Progenitor cell of endocrine pancreas (in vitro differentiated cells): ENCODE measurements around the gene FNIP1. TPM values are rescaled to one million over a fixed set of nuclear protein-coding genes. Genes with fewer than 3 reads are reported as not detected.

Experiments used
- DNase-seq: peaks from one replicate; pipeline ENCODE4 v3.0.0; 2021; ENCODE audit warnings: low spot score; ENCODE audit not compliant: unreplicated experiment
- H3K27ac Mint-ChIP-seq: 2 replicates; pipeline ENCODE4 v1.8.0; 2021; ENCODE audit warnings: mild to moderate bottlenecking, moderate library complexity, mixed read lengths
- H3K27me3 Mint-ChIP-seq: 2 replicates; pipeline ENCODE4 v1.8.0; 2021; ENCODE audit warnings: mixed read lengths
- H3K36me3 Mint-ChIP-seq: 2 replicates; pipeline ENCODE4 v1.8.0; 2022; ENCODE audit warnings: mixed read lengths; ENCODE audit not compliant: insufficient read depth
- H3K4me1 Mint-ChIP-seq: 2 replicates; pipeline ENCODE4 v1.8.0; 2021; ENCODE audit warnings: low read depth, mixed read lengths
- H3K4me3 Mint-ChIP-seq: 2 replicates; pipeline ENCODE4 v1.8.0; 2021; ENCODE audit warnings: low read depth, mild to moderate bottlenecking, moderate library complexity, mixed read lengths
- H3K9me3 Mint-ChIP-seq: 2 replicates; pipeline ENCODE4 v1.8.0; 2021; ENCODE audit warnings: low read depth, mixed read lengths
- CTCF ChIP-seq: fragments of 200-600 bp; sonication (generic); IDR thresholded peaks from one replicate; pipeline ENCODE4 v1.5.0; 2021; ENCODE audit warnings: antibody characterized with exemption, mild to moderate bottlenecking; ENCODE audit not compliant: unreplicated experiment
- total RNA-seq: library from RNA; stranded (reverse); gene quantifications from 2 replicates; pipeline ENCODE4 v1.2.1, GENCODE V29; 2021

The FNIP1 gene
- total RNA-seq, 1 donor from 2014 or later = 28.8 TPM

GRCh38 chr5:131824631-131825030 is 27.8 kb upstream of the FNIP1 start:
- H3K36me3 Mint-ChIP-seq = no peaks in the 10 kb centered on the region
- H3K4me1 Mint-ChIP-seq = no peaks in the 10 kb centered on the region
- peaks cover 3% of the 10 kb centered on the region for H3K9me3 Mint-ChIP-seq
- no peak for TF ChIP-seq CTCF
- no peak overlapping the region for H3K4me3 Mint-ChIP-seq
- DNase-seq = no peak
- no peak overlapping the region for H3K27ac Mint-ChIP-seq
- H3K27me3 Mint-ChIP-seq = no peaks in the 10 kb centered on the region

GRCh38 chr5:131821221-131821620 is 24.4 kb upstream of the FNIP1 start:
- H3K27ac Mint-ChIP-seq = no peak overlapping the region
- DNase-seq = no peak
- TF ChIP-seq CTCF = no peak

GRCh38 chr5:131818001-131818724 is 21.3 kb upstream of the FNIP1 start:
- Mint-ChIP-seq H3K27me3 (no peaks in the 10 kb centered on the region), H3K9me3 (no peaks in the 10 kb centered on the region), H3K4me3 (no peak overlapping the region), H3K4me1 (no peaks in the 10 kb centered on the region), H3K36me3 (no peaks in the 10 kb centered on the region), H3K27ac (no peak overlapping the region)
- no peak for TF ChIP-seq CTCF
- no peak for DNase-seq

More at GRCh38 chr5:131821221-131821620, 24.4 kb upstream of the FNIP1 start:
- Mint-ChIP-seq H3K36me3 (no peaks in the 10 kb centered on the region), H3K4me1 (no peaks in the 10 kb centered on the region), H3K9me3 (no peaks in the 10 kb centered on the region), H3K4me3 (no peak overlapping the region), H3K27me3 (no peaks in the 10 kb centered on the region)

- H3K27me3 Mint-ChIP-seq = no peaks in the 10 kb centered on the region
- H3K4me1 Mint-ChIP-seq = no peaks in the 10 kb centered on the region
- TF ChIP-seq CTCF = no peak
- H3K36me3 Mint-ChIP-seq = no peaks in the 10 kb centered on the region
- H3K4me3 Mint-ChIP-seq = no peak overlapping the region
- H3K9me3 Mint-ChIP-seq = no peaks in the 10 kb centered on the region
- DNase-seq = no peak
- no peak overlapping the region for H3K27ac Mint-ChIP-seq
These were observed 18.2 kb upstream of the FNIP1 start for GRCh38 chr5:131814990-131815389.

- H3K4me3 Mint-ChIP-seq = no peak overlapping the region
- no peak overlapping the region for H3K27ac Mint-ChIP-seq
- H3K4me1 Mint-ChIP-seq = no peaks in the 10 kb centered on the region
- no peak for DNase-seq
- TF ChIP-seq CTCF = no peak
- H3K9me3 Mint-ChIP-seq = no peaks in the 10 kb centered on the region
- H3K36me3 Mint-ChIP-seq = no peaks in the 10 kb centered on the region
- H3K27me3 Mint-ChIP-seq = peaks cover 3% of the 10 kb centered on the region
These were observed 15.7 kb upstream of the FNIP1 start for GRCh38 chr5:131812371-131813160.
